GM23338 (cell line): Measurements from ENCODE around the gene RPP21. TPM values are rescaled to one million over a fixed set of nuclear protein-coding genes. Genes with fewer than 3 reads are reported as not detected.

Source experiments
- ATAC-seq: fragments of 200-7000 bp; cut with Tn5 transposase; 3 replicates; pipeline ENCODE4 v1.9.1; 2020
- DNase-seq: peaks from one replicate; pipeline ENCODE4 v3.0.0-alpha.2; 2015; ENCODE audit warnings: low spot score
- H2AFZ ChIP-seq: fragments of 200-600 bp; sonication (generic); 2 replicates; pipeline ENCODE4 v1.8.0; 2016; ENCODE audit warnings: antibody characterized with exemption, mild to moderate bottlenecking, moderate library complexity
- H3F3A ChIP-seq: fragments of 200-600 bp; sonication (generic); replicated peaks from 2 replicates; pipeline ENCODE4 v1.8.0; 2017; ENCODE audit warnings: antibody characterized with exemption, mixed run types, low read depth
- H3K27ac ChIP-seq: fragments of 200-600 bp; sonication (generic); 2 replicates; pipeline ENCODE4 v1.6.1; 2016; ENCODE audit warnings: low read depth
- H3K27me3 ChIP-seq: fragments of 200-600 bp; sonication (generic); 2 replicates; pipeline ENCODE4 v1.8.0; 2016; ENCODE audit warnings: mild to moderate bottlenecking, mixed run types, moderate library complexity; ENCODE audit not compliant: insufficient read depth
- H3K36me3 ChIP-seq: fragments of 200-600 bp; sonication (generic); 2 replicates; pipeline ENCODE4 v1.8.0; 2016; ENCODE audit warnings: mild to moderate bottlenecking; ENCODE audit not compliant: insufficient read depth
- H3K4me1 ChIP-seq: fragments of 200-600 bp; sonication (generic); 2 replicates; pipeline ENCODE4 v1.8.0; 2016; ENCODE audit warnings: mild to moderate bottlenecking, moderate library complexity; ENCODE audit not compliant: insufficient read depth
- H3K4me2 ChIP-seq: fragments of 200-600 bp; sonication (generic); 2 replicates; pipeline ENCODE4 v1.7.1; 2017; ENCODE audit warnings: mixed run types
- H3K4me3 ChIP-seq: fragments of 200-600 bp; sonication (generic); 2 replicates; pipeline ENCODE4 v1.6.1; 2016; ENCODE audit warnings: mixed run types
- H3K79me2 ChIP-seq: fragments of 200-600 bp; sonication (generic); replicated peaks from 2 replicates; pipeline ENCODE4 v1.8.0; 2017; ENCODE audit warnings: mild to moderate bottlenecking; ENCODE audit not compliant: insufficient read depth
- H3K9me2 ChIP-seq: fragments of 200-600 bp; sonication (generic); 2 replicates; pipeline ENCODE4 v1.8.0; 2017; ENCODE audit not compliant: insufficient read depth
- H4K20me1 ChIP-seq: fragments of 200-600 bp; sonication (generic); replicated peaks from 2 replicates; pipeline ENCODE4 v1.8.0; 2017; ENCODE audit warnings: mild to moderate bottlenecking; ENCODE audit not compliant: insufficient read depth
- H3K27ac Mint-ChIP-seq: 2 replicates; pipeline ENCODE4 v1.8.0; 2020; ENCODE audit warnings: inconsistent platforms, mild to moderate bottlenecking, moderate library complexity, mixed read lengths
- H3K27me3 Mint-ChIP-seq: 3 replicates; pipeline ENCODE4 v1.8.0; 2022; ENCODE audit warnings: low read depth, mild to moderate bottlenecking, moderate library complexity, mixed read lengths, inconsistent platforms; ENCODE audit not compliant: insufficient read depth, poor library complexity
- H3K36me3 Mint-ChIP-seq: 3 replicates; pipeline ENCODE4 v1.8.0; 2021; ENCODE audit warnings: low read depth, mild to moderate bottlenecking, inconsistent platforms, moderate library complexity, mixed read lengths
- H3K4me1 Mint-ChIP-seq: 3 replicates; pipeline ENCODE4 v1.8.0; 2020; ENCODE audit warnings: mild to moderate bottlenecking, inconsistent platforms, mixed read lengths
- H3K4me3 Mint-ChIP-seq: 3 replicates; pipeline ENCODE4 v1.8.0; 2021; ENCODE audit warnings: moderate library complexity, mild to moderate bottlenecking, inconsistent platforms, mixed read lengths
- H3K9me3 Mint-ChIP-seq: 3 replicates; pipeline ENCODE4 v1.8.0; 2020; ENCODE audit warnings: moderate library complexity, mild to moderate bottlenecking, inconsistent platforms, mixed read lengths
- CREB1 ChIP-seq: fragments of 250-450 bp; sonication (Bioruptor Pico); IDR thresholded peaks from 2 replicates; pipeline ENCODE4 v1.5.0; 2020; ENCODE audit warnings: low read depth, mild to moderate bottlenecking, moderate library complexity
- CTCF ChIP-seq, 2 experiments: fragments of 200-600 bp in 1 of 2; sonication (generic) in 1 of 2; conservative IDR thresholded peaks; 2 replicates each; pipeline versions ENCODE4 v1.5.1 to v1.6.1; 2016 to 2017; ENCODE audit warnings: antibody characterized with exemption in 2 of 2, low read depth in 2 of 2, mild to moderate bottlenecking in 2 of 2, moderate library complexity in 1 of 2
- ETS1 ChIP-seq: IDR thresholded peaks from 2 replicates; pipeline ENCODE4 v1.6.1; 2016; ENCODE audit warnings: antibody characterized with exemption
- EZH2 ChIP-seq: fragments of 200-600 bp; sonication (generic); IDR thresholded peaks from one replicate; pipeline ENCODE4 v1.8.0; 2017; ENCODE audit warnings: antibody characterized with exemption, mild to moderate bottlenecking, low read depth; ENCODE audit not compliant: unreplicated experiment
- EZH2phosphoT487 ChIP-seq: fragments of 200-600 bp; sonication (generic); IDR thresholded peaks from one replicate; pipeline ENCODE4 v1.8.1; 2018; ENCODE audit warnings: antibody characterized with exemption; ENCODE audit not compliant: unreplicated experiment
- JUNB ChIP-seq: IDR thresholded peaks from one replicate; pipeline ENCODE4 v1.6.1; 2016; ENCODE audit warnings: antibody characterized with exemption; ENCODE audit not compliant: unreplicated experiment
- NANOG ChIP-seq: IDR thresholded peaks from 2 replicates; pipeline ENCODE4 v1.6.1; 2016; ENCODE audit warnings: antibody characterized with exemption, borderline replicate concordance
- POLR2AphosphoS5 ChIP-seq: IDR thresholded peaks from 2 replicates; pipeline ENCODE4 v1.6.1; 2016; ENCODE audit warnings: antibody characterized with exemption, low read depth
- REST ChIP-seq: IDR thresholded peaks from one replicate; pipeline ENCODE4 v1.6.1; 2018; ENCODE audit warnings: antibody characterized with exemption; ENCODE audit not compliant: unreplicated experiment
- STAT1 ChIP-seq: IDR thresholded peaks from one replicate; pipeline ENCODE4 v1.6.1; 2016; ENCODE audit warnings: antibody characterized with exemption; ENCODE audit not compliant: unreplicated experiment
- ZNF114 ChIP-seq: fragments of 250-450 bp; sonication (Bioruptor Pico); IDR thresholded peaks from 2 replicates; pipeline ENCODE4 v1.5.0; 2020; ENCODE audit warnings: mild to moderate bottlenecking, moderate library complexity
- ZNF331 ChIP-seq: fragments of 250-450 bp; sonication (Bioruptor Pico); IDR thresholded peaks from 2 replicates; pipeline ENCODE4 v1.5.0; 2020; ENCODE audit warnings: low read depth, mild to moderate bottlenecking, moderate library complexity
- ZNF462 ChIP-seq: fragments of 250-450 bp; sonication (Bioruptor Pico); IDR thresholded peaks from 2 replicates; pipeline ENCODE4 v1.5.0; 2020; ENCODE audit warnings: mild to moderate bottlenecking, moderate library complexity
- polyA plus RNA-seq: library from polyadenylated mRNA; unstranded; fragments of >200 nt; fragmentation: Nextera tagmentation; extraction: Ambion mirVana; gene quantifications from 2 replicates; pipeline ENCODE4 v1.2.1, GENCODE V29; 2016
- total RNA-seq: library from RNA; depleted of rRNA; stranded (reverse); fragments of >200 nt; shearing (Covaris generic); gene quantifications from 2 replicates; pipeline ENCODE4 v1.2.3, GENCODE V29; 2014

Gene RPP21
- total and polyA plus RNA-seq, 2 experiments from 2014 or later: 63.7 to 161 TPM

- H3K4me2 ChIP-seq: no peak overlapping the region
- no peak overlapping the region for H3K27ac Mint-ChIP-seq
- H3K4me1 Mint-ChIP-seq: peaks cover 2% of the 10 kb centered on the region
- no peaks in the 10 kb centered on the region for H3K36me3 Mint-ChIP-seq
- H3K36me3 ChIP-seq: no peaks in the 10 kb centered on the region
- H3K79me2 ChIP-seq: no peaks in the 10 kb centered on the region
- peaks cover 10% of the 10 kb centered on the region for H3K27me3 Mint-ChIP-seq
- TF ChIP-seq CREB1 (CRISPR knock-in tag) (no peak), JUNB (no peak), REST (no peak), ETS1 (no peak), NANOG (no peak), POLR2AphosphoS5 (no peak), EZH2 (no peak), ZNF462 (CRISPR knock-in tag) (no peak), ZNF331 (no peak), ZNF114 (CRISPR knock-in tag) (no peak), CTCF (conservative IDR thresholded peaks at IDR 0.05; ENCODE audit: low read depth in 2 of 2) (no peak), EZH2phosphoT487 (no peak), STAT1 (no peak)
- DNase-seq: no peak
- no peaks in the 10 kb centered on the region for H3F3A ChIP-seq
- ATAC-seq: no peak
- H3K9me3 Mint-ChIP-seq: no peaks in the 10 kb centered on the region
- H2AFZ ChIP-seq: no peak overlapping the region
- no peaks in the 10 kb centered on the region; the same call in 1 of the 2 replicates for H3K27me3 ChIP-seq
- H3K27ac ChIP-seq: no peak overlapping the region
- H4K20me1 ChIP-seq: no peaks in the 10 kb centered on the region
- no peak overlapping the region for H3K4me3 ChIP-seq
- peaks cover 2% of the 10 kb centered on the region; the same call in 1 of the 2 replicates for H3K4me1 ChIP-seq
- no peak overlapping the region for H3K4me3 Mint-ChIP-seq
- H3K9me2 ChIP-seq: no peaks in the 10 kb centered on the region
Observed at GRCh38 chr6:30386166-30386565, 41.2 kb downstream of the RPP21 start.
